GM06990 (cell line): ENCODE results near the gene ARHGAP9.
A peak's percentile ranks its signal among the peaks of the same experiment; 100 is the strongest.

Source experiments
- DNase-seq: peaks from one replicate; pipeline ENCODE4 v3.0.0-alpha.2; 2011; ENCODE audit not compliant: insufficient read length; ENCODE audit errors: extremely low read depth
- H3K27me3 ChIP-seq: replicated peaks from 2 replicates; pipeline ENCODE4 v1.6.0; 2011; ENCODE audit warnings: low read length; ENCODE audit not compliant: control insufficient read depth, insufficient read depth
- H3K36me3 ChIP-seq: 2 replicates; pipeline ENCODE4 v1.5.1; 2011; ENCODE audit warnings: low read length; ENCODE audit not compliant: control insufficient read depth, insufficient read depth
- H3K4me3 ChIP-seq: replicated peaks from 2 replicates; pipeline ENCODE4 v1.5.1; 2011; ENCODE audit warnings: low read depth, mild to moderate bottlenecking, control low read depth, low read length
- TF ChIP-seq, protein P1 (sequence below): IDR thresholded peaks from 2 replicates; pipeline ENCODE4 v1.5.1; 2011; ENCODE audit warnings: low read length, control low read depth, mild to moderate bottlenecking, inconsistent platforms; ENCODE audit not compliant: insufficient read depth, poor library complexity, severe bottlenecking

ARHGAP9 gene

DNA sequence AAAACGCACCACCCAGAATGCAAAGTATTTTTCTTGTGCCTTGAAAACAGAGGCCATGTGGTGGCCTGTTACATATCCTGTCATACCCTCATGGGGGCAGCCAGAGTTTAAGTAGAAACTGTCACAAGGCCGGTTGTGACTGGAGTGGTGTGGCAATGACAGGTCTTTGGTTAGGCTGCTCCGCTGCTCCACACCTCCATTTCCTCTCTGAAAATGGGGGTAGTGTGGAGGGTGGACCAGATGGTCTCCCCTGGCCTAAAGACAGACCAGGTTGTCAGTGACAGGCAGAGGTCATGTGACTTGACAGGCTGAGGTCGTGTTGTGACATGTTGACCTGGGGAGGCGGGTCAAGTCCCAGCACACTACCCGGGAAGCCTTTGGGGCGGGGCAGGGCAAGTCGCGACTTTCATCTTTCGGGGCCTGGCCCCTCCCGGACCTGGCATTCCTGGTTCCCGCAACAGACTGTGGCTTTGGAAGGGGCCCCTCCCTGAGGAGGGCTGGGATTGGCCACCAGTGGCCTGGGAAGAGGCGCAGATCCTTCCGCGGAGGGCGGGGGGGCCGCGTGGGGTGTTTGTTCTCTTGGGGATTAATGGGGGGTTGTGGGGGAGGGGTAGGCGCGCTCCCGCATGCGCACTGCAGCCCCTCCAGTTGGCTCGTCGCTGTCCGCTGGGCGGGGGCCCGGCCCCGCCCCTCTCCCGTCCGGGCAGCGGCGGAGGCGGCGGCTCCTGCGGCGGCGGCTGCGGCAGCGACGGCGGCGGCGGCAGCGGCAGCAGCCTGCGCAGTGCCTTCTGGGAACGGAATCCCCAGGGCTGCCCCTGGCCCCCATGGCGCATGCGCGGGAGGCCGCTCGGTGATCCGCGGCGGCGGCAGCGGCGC is 42.6 kb upstream of the ARHGAP9 start, which contains the start of gene MBD6:
Gene MBD6 (plus strand): TSS at position 814 of the 876 bp plus-strand sequence. CDS start 1,480 bp downstream, outside the sequence.
- no peaks in the 10 kb centered on the region for H3K27me3 ChIP-seq
- H3K4me3 ChIP-seq = peak within 1 kb of the TSS; percentile 93
- TF ChIP-seq, protein P1, sequence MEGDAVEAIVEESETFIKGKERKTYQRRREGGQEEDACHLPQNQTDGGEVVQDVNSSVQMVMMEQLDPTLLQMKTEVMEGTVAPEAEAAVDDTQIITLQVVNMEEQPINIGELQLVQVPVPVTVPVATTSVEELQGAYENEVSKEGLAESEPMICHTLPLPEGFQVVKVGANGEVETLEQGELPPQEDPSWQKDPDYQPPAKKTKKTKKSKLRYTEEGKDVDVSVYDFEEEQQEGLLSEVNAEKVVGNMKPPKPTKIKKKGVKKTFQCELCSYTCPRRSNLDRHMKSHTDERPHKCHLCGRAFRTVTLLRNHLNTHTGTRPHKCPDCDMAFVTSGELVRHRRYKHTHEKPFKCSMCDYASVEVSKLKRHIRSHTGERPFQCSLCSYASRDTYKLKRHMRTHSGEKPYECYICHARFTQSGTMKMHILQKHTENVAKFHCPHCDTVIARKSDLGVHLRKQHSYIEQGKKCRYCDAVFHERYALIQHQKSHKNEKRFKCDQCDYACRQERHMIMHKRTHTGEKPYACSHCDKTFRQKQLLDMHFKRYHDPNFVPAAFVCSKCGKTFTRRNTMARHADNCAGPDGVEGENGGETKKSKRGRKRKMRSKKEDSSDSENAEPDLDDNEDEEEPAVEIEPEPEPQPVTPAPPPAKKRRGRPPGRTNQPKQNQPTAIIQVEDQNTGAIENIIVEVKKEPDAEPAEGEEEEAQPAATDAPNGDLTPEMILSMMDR = no peak
- peaks cover 21% of the 10 kb centered on the region for H3K36me3 ChIP-seq
- peak; percentile 94 for DNase-seq

DNA sequence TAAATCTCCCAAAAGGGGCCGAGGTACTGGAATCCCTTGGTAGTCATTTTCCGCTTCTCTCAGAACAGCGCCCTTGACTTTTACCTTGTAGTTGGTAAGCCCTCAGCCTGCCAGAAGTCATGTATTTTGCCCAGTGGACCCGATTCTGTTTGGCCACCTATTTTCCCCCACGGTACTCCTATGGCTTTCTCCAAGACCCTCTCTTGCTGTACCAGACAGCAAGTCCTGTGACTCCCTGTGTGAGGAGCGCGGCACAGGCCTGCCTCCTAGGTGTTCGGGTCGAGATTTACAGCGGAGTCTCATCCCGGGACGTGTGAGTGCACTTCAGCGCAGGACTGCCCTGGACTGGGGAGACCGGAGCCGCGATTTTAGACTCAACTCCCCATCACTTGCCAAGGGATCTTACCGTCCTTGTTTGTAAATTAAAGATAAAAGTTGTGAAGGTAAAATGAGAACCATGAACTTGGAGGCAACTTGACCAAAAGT is 41.9 kb upstream of the ARHGAP9 start:
- no peak for DNase-seq
- TF ChIP-seq, protein P1 = no peak
- peak overlapping the region; percentile 65; the same call in 1 of the 2 replicates for H3K4me3 ChIP-seq

DNA sequence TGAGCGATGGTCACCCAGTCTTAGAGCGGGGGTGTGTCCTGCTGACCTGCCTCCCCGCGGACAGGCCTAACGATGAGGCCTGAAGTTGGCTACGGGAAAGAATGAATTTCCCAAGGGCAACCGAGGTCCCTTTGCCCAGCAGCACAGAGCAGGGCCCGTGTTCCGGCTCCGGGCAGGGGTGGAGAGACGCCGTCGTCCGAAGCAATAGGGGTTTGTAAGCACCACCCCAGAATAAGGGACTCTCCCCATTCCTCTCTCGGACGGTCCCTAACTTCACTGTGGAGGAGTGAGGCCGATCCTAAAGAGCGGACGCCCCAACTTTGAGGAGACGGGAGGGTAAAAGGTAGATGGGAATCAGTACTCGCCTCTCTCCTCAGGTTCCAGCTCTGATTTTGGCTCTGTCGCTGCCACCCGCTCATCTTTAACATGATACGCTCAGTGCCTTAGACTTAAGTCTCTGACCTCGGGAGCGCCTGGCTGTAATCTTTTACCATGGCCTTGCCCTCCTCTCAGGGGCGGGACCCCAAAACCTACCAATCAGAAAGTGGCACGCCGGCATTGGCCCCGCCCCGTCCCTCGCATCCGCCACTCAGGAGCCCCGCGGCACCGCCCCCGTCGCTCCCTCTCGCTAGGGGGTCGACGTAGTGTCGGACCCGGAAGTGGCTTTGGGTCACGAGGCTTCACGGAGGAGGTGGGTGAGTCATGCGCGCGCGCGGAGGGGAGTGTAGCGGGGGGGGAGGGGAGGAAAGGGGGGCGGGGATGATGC is 40.6 kb upstream of the ARHGAP9 start, which contains the start of gene DDIT3:
Gene DDIT3 (minus strand): TSS at position 462 of the 766 bp plus-strand sequence. CDS start 3,108 bp downstream, outside the sequence.
- TF ChIP-seq, protein P1 = no peak
- no peaks in the 10 kb centered on the region for H3K27me3 ChIP-seq
- peak; percentile 99 for DNase-seq
- peak within 1 kb of the TSS; percentile 95 for H3K4me3 ChIP-seq
- peaks cover 22% of the 10 kb centered on the region for H3K36me3 ChIP-seq

More for the DNA sequence above, 41.9 kb upstream of the ARHGAP9 start:
- peaks cover 24% of the 10 kb centered on the region for H3K36me3 ChIP-seq
- H3K27me3 ChIP-seq = no peaks in the 10 kb centered on the region

DNA sequence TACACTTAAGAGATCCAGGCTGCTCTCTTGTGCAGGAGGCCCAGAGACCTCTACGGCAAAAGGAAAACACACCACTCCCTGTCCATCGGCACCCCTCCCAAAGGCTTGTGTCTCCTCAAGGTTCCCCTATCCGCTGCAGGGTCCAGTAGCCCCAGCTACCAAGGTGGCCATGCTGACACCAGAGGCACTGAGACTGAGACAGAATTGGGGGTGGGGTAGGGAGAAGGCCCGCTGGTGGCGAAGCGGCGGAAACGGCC is 40.1 kb upstream of the ARHGAP9 start:
- Histone ChIP-seq H3K36me3 (peaks cover 26% of the 10 kb centered on the region), H3K4me3 (peak overlapping the region; percentile 95), H3K27me3 (no peaks in the 10 kb centered on the region)
- DNase-seq = no peak
- TF ChIP-seq, protein P1 = no peak

DNA sequence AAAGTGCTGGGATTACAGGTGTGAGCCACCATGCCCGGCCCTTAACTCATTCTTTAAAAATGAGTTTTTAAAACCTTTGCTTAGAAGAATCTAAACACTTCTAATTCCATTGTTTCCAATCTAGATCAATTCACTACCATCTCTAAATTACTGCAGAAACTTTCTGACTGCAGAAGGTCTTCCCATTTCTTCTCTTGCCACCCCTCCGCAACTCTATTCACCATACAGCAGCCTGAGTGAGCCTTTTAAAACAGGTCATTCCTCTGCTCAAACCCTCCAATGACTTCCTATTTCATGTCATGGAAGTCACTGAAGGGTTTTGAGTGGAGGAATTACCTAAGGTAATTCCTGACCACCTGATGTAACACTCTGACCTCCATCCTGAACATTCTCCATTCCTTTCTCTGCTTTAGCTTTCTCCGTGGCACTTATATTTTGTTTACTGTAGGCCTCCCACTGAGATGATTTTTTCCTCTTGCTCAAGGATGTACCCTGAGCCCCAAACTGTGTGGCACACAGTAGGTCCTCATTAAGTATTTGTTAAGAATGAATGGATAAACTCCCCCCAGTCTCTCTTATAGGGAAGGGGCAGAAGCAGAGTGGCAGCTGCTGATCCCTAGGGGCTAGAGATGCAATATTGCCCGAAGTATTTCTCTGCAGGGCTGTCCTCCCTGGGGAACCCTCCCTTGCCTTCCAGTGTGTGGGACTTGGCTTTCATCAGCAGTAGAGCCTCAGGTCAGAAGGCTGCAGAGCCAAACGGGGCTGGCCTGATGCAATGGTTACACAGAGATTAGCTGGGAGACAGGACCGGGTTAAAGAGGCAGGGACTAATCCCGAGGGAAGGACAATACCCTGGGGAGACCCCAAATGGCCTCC is 39.5 kb upstream of the ARHGAP9 start:
- no peak for DNase-seq
- H3K27me3 ChIP-seq = no peaks in the 10 kb centered on the region
- peak overlapping the region; percentile 95 for H3K4me3 ChIP-seq
- peaks cover 27% of the 10 kb centered on the region for H3K36me3 ChIP-seq
- TF ChIP-seq, protein P1 = no peak
